Immature natural killer cell (primary cell): ENCODE measurements around the gene CCDC89. TPM values are rescaled to one million over a fixed set of nuclear protein-coding genes. Genes with fewer than 3 reads are reported as not detected.

Experiments
- DNase-seq, 3 donors: peaks; one replicate each; pipeline ENCODE4 v3.0.0; 2022; ENCODE audit warnings: mixed read lengths in 1 of 3
- H3K27ac Mint-ChIP-seq, 6 donors: one replicate each; pipeline ENCODE4 v1.8.0; 2020; ENCODE audit warnings: mixed read lengths in 6 of 6, mild to moderate bottlenecking in 5 of 6, inconsistent platforms in 4 of 6, moderate library complexity in 3 of 6
- H3K27me3 Mint-ChIP-seq, 3 donors: one replicate each; pipeline ENCODE4 v1.8.0; 2020 to 2021; ENCODE audit warnings: low read depth in 3 of 3, mild to moderate bottlenecking in 3 of 3, mixed read lengths in 3 of 3, moderate library complexity in 3 of 3, inconsistent platforms in 1 of 3
- H3K36me3 Mint-ChIP-seq, 3 donors: one replicate each; pipeline ENCODE4 v1.8.0; 2020; ENCODE audit warnings: mixed read lengths in 3 of 3, inconsistent platforms in 2 of 3, mild to moderate bottlenecking in 2 of 3
- H3K4me1 Mint-ChIP-seq, 2 donors: one replicate each; pipeline ENCODE4 v1.8.0; 2020; ENCODE audit warnings: inconsistent platforms in 2 of 2, mild to moderate bottlenecking in 2 of 2, mixed read lengths in 2 of 2, moderate library complexity in 1 of 2
- H3K4me3 Mint-ChIP-seq, 5 donors: one replicate each; pipeline ENCODE4 v1.8.0; 2020; ENCODE audit warnings: mild to moderate bottlenecking in 5 of 5, mixed read lengths in 5 of 5, inconsistent platforms in 3 of 5, moderate library complexity in 3 of 5
- H3K9me3 Mint-ChIP-seq, 6 donors: one replicate each; pipeline ENCODE4 v1.8.0; 2020; ENCODE audit warnings: mild to moderate bottlenecking in 6 of 6, mixed read lengths in 6 of 6, inconsistent platforms in 4 of 6, moderate library complexity in 3 of 6
- polyA plus RNA-seq, 3 donors: library from polyadenylated mRNA; unstranded; fragments of 300-500 nt; fragmentation: Illumina TruSeq; gene quantifications; one replicate each; pipeline ENCODE4 v1.2.3, GENCODE V29; 2021

CCDC89 gene
- polyA plus RNA-seq, 3 donors from 2014 or later, result not detected

DNA sequence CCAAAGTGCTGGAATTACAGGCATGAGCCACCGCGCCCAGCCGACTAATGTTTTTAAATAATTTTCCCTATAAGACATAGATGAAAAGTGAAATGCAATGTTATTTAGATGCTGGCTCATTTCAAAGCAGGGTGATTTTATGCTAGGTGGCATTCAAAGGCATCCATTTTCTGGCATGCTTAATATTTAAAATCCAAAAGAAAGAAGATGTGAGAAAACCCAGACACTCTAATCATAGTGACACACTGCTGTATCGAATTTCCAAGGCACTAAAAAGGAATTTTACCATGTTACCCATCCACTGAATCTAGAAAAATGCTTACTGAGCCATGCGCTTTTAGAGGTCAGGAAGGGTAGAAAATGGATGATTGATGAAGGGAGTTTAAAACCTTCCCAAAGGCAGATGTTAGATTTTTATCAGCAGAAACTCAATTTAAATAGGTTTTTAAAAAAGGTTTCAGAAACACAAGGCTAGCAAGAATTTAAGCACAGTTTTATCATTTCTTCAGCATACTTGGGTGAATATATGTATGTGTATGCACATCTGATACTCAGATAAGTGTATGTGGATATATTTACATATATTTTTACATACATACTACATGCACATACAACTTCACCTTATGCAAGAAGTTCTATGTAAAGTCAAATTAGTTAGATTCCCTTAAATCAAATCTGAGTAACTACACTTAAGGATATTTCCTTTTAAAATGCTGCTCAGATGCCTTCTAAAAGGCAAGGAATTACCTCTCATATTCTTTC lies 24.1 kb upstream of the CCDC89 start:
- Mint-ChIP-seq H3K27me3 (no peaks in the 10 kb centered on the region), H3K27ac (peak overlapping the region in 1 of 6 donors; percentile 36), H3K36me3 (peaks cover 23 to 49% (median 33%) of the 10 kb centered on the region in 3 donors), H3K4me1 (no peaks in the 10 kb centered on the region), H3K4me3 (no peak overlapping the region), H3K9me3 (no peaks in the 10 kb centered on the region)
- DNase-seq, result no peak

DNA sequence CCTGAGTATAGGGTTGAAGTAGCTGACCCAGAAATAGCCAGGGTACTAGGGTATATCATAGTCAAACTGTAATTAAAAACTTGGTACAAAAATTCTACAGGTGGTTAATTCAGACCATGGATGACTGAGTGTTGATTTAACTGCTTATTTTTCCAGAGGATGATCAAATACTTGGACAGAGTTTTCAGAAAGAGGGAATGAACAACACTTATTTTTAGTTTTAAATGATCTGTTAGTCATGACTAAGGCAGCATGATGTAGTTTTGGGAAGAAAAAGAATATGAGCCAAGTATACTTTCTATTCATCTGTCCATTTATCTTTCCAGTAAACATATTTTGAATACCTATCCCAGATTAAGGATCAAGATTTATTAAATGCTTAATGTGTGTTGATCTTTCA lies 19.8 kb upstream of the CCDC89 start:
- peaks cover 37 to 51% (median 37%) of the 10 kb centered on the region in 3 donors for H3K36me3 Mint-ChIP-seq
- peaks cover 0 to 3% (median 0%) of the 10 kb centered on the region in 3 donors for H3K27me3 Mint-ChIP-seq
- peak overlapping the region; percentile 14 to 72 (median 37) for H3K27ac Mint-ChIP-seq
- peaks cover under 1 to 3% of the 10 kb centered on the region in 2 donors for H3K4me1 Mint-ChIP-seq
- no peaks in the 10 kb centered on the region for H3K9me3 Mint-ChIP-seq
- H3K4me3 Mint-ChIP-seq, result no peak overlapping the region
- DNase-seq, result no peak

DNA sequence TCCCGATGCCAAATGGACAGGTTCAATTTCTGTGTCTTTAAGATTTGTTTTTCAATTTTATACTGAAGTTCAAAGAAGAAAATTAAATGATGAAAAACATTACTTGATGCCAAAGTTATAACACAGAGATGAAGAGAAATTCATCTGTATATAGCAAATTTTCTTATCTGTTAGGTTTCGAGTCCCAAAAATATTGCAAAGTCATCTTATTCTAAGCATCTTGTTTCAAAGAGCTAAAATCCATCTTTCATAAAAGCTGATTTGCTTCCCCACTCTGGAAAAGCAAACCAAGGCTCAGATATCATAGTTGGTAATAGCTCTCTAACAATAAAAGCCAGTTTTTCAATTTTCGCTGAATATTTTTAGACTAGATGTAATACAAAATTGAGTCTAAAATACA lies 19.0 kb upstream of the CCDC89 start:
- peaks cover 0 to 3% (median 0%) of the 10 kb centered on the region in 3 donors for H3K27me3 Mint-ChIP-seq

DNA sequence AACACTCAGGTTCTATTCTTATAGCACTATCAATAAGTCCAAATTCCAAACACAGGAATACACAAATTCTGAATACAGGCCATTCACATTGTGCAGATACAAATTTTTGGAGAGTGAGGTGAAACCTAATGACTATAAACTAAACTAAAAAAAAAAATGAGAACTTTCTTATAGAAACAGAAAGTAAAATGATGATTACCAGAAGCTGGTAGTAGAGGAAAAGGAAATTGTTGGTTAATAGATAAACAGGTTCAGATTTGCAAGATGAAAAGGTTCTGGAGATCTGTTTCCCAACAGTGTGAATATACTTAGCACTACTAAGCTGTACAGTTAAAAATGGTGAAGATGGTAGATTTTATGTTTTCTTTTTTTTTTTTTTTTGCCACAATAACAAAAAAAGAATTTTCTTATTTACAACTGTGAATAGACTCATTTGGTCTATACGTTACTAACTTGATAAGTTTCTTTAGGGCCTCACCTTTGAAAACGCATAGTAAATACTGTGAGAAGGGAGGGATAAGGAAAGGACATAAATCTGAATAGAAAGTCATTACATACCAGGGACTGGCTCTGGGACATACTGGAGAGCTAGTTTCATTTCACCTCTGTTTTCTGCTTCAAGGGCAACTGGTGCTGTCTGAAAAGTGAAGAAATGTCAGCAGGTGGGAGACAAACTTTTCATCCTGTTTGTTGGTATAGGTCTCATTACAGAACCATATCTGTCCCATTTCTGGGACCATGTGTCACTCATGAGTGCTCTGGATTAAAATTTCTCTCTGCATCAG lies 14.2 kb upstream of the CCDC89 start:
- peaks cover 0 to 3% (median 0%) of the 10 kb centered on the region in 3 donors for H3K27me3 Mint-ChIP-seq
- no peaks in the 10 kb centered on the region for H3K9me3 Mint-ChIP-seq
- H3K4me1 Mint-ChIP-seq, result peaks cover 22 to 33% of the 10 kb centered on the region in 2 donors
- H3K4me3 Mint-ChIP-seq, result peak overlapping the region; percentile 43 to 80 (median 72)
- peaks cover 19 to 45% (median 24%) of the 10 kb centered on the region in 3 donors for H3K36me3 Mint-ChIP-seq
- H3K27ac Mint-ChIP-seq, result peak overlapping the region; percentile 68 to 91 (median 88)
- DNase-seq, result peak; percentile 28 to 42 (median 40)

More for the DNA sequence above, 19.0 kb upstream of the CCDC89 start:
- no peak overlapping the region for H3K4me3 Mint-ChIP-seq
- peak overlapping the region in 3 of 6 donors; percentile 16 to 60 (median 34) for H3K27ac Mint-ChIP-seq
- DNase-seq, result no peak
- H3K36me3 Mint-ChIP-seq, result peaks cover 37 to 47% (median 37%) of the 10 kb centered on the region in 3 donors
- no peaks in the 10 kb centered on the region for H3K9me3 Mint-ChIP-seq
- H3K4me1 Mint-ChIP-seq, result peaks cover 9 to 11% of the 10 kb centered on the region in 2 donors

DNA sequence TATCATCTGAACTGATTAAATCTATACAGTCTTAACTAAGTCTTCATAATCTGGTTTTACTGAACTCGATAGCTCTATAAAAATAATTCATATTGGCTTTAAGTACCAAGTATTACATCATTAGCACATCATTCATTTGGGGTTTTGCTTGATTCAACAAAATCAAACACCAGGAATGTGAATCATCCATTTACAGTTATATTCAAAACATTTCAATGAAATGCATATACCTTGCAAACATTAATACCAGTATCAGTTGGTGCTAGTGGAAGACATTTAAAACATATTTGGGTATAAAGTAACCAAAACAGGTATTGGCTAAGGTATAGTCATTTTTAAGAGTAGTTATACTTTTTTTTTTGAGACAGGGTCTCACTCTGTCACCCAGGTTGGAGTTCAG lies 12.2 kb upstream of the CCDC89 start:
- Mint-ChIP-seq H3K27ac (peak overlapping the region in 4 of 6 donors; percentile 51 to 81 (median 66)), H3K9me3 (no peaks in the 10 kb centered on the region), H3K36me3 (peaks cover 14 to 42% (median 23%) of the 10 kb centered on the region in 3 donors), H3K27me3 (peaks cover 0 to 1% (median 0%) of the 10 kb centered on the region in 3 donors), H3K4me3 (no peak overlapping the region), H3K4me1 (peaks cover 25 to 41% of the 10 kb centered on the region in 2 donors)
- no peak for DNase-seq

DNA sequence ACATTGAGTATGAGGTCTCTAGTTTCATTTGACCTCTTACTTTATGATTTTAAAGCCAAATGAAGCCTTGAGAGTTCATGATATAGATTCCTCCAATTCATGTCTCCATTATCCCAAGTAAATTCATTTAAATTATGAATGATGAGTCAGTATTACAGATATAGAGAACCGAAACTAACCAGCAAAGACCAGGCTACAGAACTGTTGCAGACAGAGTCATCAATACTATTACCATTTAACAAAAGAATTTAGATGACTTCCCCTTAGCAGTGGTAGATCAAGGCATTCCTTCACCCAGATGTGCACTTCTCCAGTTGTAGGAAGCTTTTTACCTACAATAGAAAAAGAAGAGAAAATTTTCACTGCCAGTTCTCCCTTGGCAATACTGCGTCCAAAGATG lies 11.8 kb upstream of the CCDC89 start:
- Mint-ChIP-seq H3K27ac (peak overlapping the region; percentile 13 to 65 (median 48)), H3K4me3 (no peak overlapping the region), H3K36me3 (peaks cover 10 to 40% (median 22%) of the 10 kb centered on the region in 3 donors), H3K27me3 (no peaks in the 10 kb centered on the region), H3K4me1 (peaks cover 25 to 41% of the 10 kb centered on the region in 2 donors), H3K9me3 (no peaks in the 10 kb centered on the region)
- no peak for DNase-seq

DNA sequence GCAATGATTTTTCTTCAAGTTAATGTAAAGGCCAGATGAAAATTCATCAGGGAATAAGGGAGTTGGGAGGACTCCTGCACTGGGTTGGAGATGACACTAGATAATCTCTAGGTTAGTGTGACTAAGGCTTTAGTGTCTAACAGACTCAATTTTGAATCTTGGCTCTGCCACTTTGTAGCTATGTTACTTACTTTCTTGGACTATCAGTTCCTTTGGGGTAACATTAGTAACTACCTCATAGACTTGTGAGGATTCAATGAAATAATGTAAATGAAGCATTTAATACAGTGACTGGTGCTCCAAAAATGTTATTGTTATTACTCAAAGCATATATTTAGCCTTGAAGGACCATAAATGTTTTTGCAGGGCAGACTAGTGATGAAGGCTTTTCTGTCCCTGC lies 9.6 kb upstream of the CCDC89 start:
- Mint-ChIP-seq H3K27me3 (peaks cover 0 to 2% (median 0%) of the 10 kb centered on the region in 3 donors), H3K36me3 (peaks cover 8 to 49% (median 28%) of the 10 kb centered on the region in 3 donors), H3K4me1 (peaks cover 22 to 36% of the 10 kb centered on the region in 2 donors), H3K27ac (peak overlapping the region in 5 of 6 donors; percentile 43 to 81 (median 66)), H3K4me3 (no peak overlapping the region), H3K9me3 (no peaks in the 10 kb centered on the region)
- no peak for DNase-seq

DNA sequence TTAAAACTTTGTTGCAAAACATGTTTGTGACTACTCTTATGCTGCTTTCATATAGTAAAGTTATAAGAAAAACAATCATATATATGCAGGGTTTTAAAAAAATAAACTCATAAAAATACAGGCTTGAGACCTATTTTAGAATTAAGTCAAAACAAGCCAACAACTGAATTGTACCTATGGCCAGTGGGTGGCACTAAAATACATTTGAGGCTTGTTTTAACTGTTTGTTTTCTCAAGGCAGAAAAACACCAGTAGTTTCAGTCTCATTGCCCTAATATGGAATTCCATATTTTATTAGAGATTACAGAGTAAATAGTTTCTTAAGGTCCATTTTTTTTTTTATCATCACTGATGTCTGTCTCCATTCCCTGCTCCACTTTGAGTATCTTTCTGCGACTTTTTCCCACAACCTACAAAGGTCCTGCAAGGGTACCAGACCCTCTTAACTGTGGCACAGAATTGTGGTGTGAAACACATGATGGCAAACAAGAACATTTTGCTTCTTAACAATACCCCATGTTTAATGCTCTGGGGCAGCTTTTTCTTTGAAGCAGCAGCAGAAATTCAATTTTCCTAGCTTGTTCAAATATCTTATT lies 8.5 kb upstream of the CCDC89 start:
- Mint-ChIP-seq H3K4me3 (no peak overlapping the region), H3K9me3 (no peaks in the 10 kb centered on the region), H3K4me1 (peaks cover 11 to 25% of the 10 kb centered on the region in 2 donors), H3K27ac (peak overlapping the region in 3 of 6 donors; percentile 4 to 67 (median 44)), H3K27me3 (peaks cover 0 to 2% (median 0%) of the 10 kb centered on the region in 3 donors), H3K36me3 (peaks cover 17 to 53% (median 32%) of the 10 kb centered on the region in 3 donors)
- DNase-seq, result peak; percentile 31 to 41 (median 34)

DNA sequence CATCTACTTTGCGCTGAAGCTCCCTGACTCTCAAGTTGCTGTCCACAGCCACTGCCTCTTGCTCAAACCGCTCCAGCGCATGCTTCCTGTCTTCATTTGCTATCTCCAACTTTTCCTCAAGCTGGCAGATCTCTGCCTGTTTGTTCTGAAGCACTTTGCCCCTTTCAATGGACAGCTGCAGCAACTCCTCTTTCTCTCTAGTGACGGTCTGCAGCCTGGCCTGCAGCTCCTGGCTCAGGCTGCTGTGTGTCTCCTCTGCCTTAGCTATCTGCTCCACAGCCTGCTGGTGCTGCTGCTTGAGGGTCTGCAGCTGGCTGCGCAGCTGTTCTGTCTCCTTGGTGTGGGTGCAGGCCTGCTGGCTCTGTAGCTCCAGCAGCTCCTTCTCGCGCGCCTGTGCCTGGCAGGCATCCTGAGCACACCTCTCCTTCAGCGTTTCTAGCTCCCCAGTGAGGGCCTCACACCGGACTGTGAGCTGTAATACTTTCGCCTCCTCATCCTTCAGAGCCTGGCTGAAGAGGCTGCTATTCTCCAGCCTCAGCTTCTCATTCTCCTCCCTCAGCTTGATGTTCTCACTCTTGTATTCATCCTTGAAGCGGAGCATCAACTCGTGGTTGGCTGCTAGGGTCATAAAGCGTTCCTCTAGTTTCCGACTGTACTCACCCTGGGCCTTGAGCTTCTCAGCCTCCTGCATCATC lies 723 bp downstream of the CCDC89 start:
- H3K27ac Mint-ChIP-seq, result peak overlapping the region in 2 of 6 donors; percentile 48 to 69
- DNase-seq, result no peak
- peaks cover 16 to 33% of the 10 kb centered on the region in 2 donors for H3K4me1 Mint-ChIP-seq
- H3K9me3 Mint-ChIP-seq, result no peaks in the 10 kb centered on the region
- peaks cover 1 to 14% (median 12%) of the 10 kb centered on the region in 3 donors for H3K36me3 Mint-ChIP-seq
- no peak overlapping the region for H3K4me3 Mint-ChIP-seq
- peaks cover 7 to 19% (median 8%) of the 10 kb centered on the region in 3 donors for H3K27me3 Mint-ChIP-seq

DNA sequence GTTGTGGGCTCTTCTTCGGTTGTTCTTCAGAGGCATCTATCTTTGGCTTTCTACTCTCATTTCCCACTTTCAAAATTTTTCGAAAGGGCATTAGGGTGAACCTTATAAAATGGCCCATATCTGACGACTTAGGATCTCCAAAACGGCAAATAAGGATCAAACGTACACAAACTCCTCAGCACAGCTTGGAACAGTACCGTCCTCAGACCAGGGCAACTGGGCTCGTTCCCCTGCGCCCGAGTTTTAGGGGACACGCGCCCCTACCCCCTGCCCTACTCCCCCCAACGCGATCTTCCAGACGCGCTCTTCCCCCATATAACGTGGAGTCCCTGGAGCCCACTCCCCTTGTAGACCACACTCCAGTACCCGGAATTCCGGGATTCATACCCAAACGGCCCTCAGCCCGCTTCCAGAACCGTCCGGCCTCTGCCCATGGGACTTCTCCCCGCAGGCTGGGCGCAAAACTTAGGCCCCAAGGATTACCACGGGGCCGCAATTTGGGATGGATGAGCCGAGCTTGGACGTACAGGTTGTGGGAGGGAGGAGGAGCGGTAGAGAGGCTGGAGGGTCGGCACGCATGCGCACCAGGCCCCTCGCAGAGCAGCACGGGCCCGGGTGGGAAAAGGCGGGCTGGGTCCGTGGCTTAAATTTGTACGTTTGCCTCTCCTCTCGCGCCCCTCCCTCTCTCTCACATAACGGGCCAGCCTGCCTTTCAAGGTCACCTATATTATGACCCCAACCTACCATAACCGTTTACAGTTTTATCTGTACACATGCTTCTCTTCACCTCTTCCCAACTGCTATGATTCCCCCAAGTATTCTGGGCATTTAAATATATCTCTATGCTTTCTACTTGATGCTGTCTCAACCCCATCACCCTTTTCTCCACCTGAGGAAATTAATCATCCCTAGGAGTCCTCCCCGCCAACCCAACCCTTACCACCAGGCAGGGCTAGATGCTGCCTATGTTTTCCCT lies 3.4 kb downstream of the CCDC89 start:
- peaks cover 5 to 19% (median 9%) of the 10 kb centered on the region in 3 donors for H3K27me3 Mint-ChIP-seq
- H3K36me3 Mint-ChIP-seq, result peaks cover 0 to 5% (median 4%) of the 10 kb centered on the region in 3 donors
- peaks cover 17 to 34% of the 10 kb centered on the region in 2 donors for H3K4me1 Mint-ChIP-seq
- no peaks in the 10 kb centered on the region for H3K9me3 Mint-ChIP-seq
- peak overlapping the region; percentile 57 to 91 (median 74) for H3K27ac Mint-ChIP-seq
- peak overlapping the region; percentile 86 to 91 (median 87) for H3K4me3 Mint-ChIP-seq
- DNase-seq, result peak; percentile 59 to 71 (median 67)

DNA sequence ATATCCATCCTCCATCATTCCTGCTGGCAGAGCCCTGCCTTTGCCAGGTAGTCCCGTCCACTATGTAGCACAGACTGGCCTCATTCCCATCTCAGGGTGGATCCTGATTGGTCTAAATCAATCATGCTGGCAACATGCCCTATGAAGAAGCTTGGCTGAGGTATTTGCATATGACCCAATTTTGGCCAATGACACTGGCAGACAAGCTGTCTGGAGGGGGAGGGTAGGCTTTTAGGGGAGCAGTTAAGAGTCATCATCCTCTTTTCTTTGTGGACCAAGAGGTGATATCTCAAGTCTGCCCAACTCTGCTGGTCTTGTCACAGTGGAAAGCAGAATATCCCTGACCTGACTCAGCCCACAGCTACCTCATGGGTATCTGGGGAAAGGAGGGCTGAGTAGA lies 5.1 kb downstream of the CCDC89 start:
- Mint-ChIP-seq H3K4me3 (no peak overlapping the region), H3K9me3 (no peaks in the 10 kb centered on the region), H3K36me3 (peaks cover 0 to 4% (median 3%) of the 10 kb centered on the region in 3 donors), H3K27me3 (peaks cover 3 to 14% (median 7%) of the 10 kb centered on the region in 3 donors), H3K4me1 (peaks cover 17 to 34% of the 10 kb centered on the region in 2 donors), H3K27ac (peak overlapping the region in 1 of 6 donors; percentile 19)
- peak; percentile 23 to 46 (median 30) for DNase-seq

DNA sequence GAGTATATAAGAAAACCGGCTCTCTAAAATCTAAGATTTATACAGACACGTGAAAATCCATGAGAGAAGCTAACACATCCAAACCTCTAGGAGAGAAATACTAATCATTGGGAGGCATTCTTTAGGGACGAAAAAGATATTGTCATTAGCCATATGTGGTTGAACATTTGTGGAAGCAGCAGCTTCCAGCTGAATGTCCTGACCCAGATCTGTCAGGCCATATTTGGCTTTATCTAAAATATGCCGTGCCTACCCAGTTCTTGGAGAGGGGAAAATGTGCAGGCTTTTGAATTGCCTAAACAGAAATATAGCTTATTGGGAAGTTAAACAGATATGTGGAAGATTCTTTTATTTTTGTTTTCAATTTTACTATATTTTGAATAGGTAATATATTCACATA lies 6.4 kb downstream of the CCDC89 start:
- Mint-ChIP-seq H3K4me1 (peaks cover 17 to 34% of the 10 kb centered on the region in 2 donors), H3K27me3 (peaks cover 3 to 7% (median 7%) of the 10 kb centered on the region in 3 donors), H3K4me3 (no peak overlapping the region), H3K36me3 (no peaks in the 10 kb centered on the region), H3K27ac (no peak overlapping the region), H3K9me3 (no peaks in the 10 kb centered on the region)
- DNase-seq, result no peak
